ENCODE measurements around the gene EMC8. TPM values are rescaled to one million over a fixed set of nuclear protein-coding genes. Genes with fewer than 3 reads are reported as not detected.

EMC8 gene
- total RNA-seq, 1 experiment from 2014 or later = 73.0 TPM

- Histone ChIP-seq H3K9me2 (ENCODE audit: insufficient read depth) (no peaks in the 10 kb centered on the region), H3K4me3 (replicated peaks in 1 of 2; ENCODE audit: low read depth in 1 of 2, low read length in 2 of 2) (no peak overlapping the region), H4K20me1 (ENCODE audit: insufficient read depth) (no peaks in the 10 kb centered on the region), H3K27ac (ENCODE audit: low read depth, low read length) (no peak overlapping the region), H3K4me1 (ENCODE audit: control insufficient read depth in 1 of 2, insufficient read depth in 2 of 2, low read length in 2 of 2) (no peaks in the 10 kb centered on the region), H3K9me3 (ENCODE audit: control insufficient read depth in 1 of 2, insufficient read depth in 1 of 2, low read depth in 1 of 2, low read length in 2 of 2) (no peaks in the 10 kb centered on the region), H3K9ac (ENCODE audit: low read length) (no peak overlapping the region), H3K4me2 (ENCODE audit: low read length) (no peak overlapping the region), H2AFZ (ENCODE audit: low read depth, low read length, poor library complexity, severe bottlenecking) (no peak overlapping the region), H3K79me2 (ENCODE audit: insufficient read depth, low read length) (no peaks in the 10 kb centered on the region), H3K36me3 (ENCODE audit: control insufficient read depth in 1 of 2, insufficient read depth in 2 of 2, low read length in 2 of 2) (no peaks in the 10 kb centered on the region), H3K27me3 (ENCODE audit: insufficient read depth, low read length) (peaks cover 7% of the 10 kb centered on the region; the same call in 1 of the 2 replicates)
- TF ChIP-seq, protein P1, sequence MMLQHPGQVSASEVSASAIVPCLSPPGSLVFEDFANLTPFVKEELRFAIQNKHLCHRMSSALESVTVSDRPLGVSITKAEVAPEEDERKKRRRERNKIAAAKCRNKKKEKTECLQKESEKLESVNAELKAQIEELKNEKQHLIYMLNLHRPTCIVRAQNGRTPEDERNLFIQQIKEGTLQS (IDR thresholded peaks at IDR 0.05) = no peak
- TF ChIP-seq MAX (IDR thresholded peaks at IDR 0.05) (no peak), SIN3A (IDR thresholded peaks at IDR 0.05; ENCODE audit: low read depth) (no peak), YY1 (IDR thresholded peaks at IDR 0.05; ENCODE audit: extremely low read depth, insufficient replicate concordance, low read depth, low read length) (no peak), JUND (IDR thresholded peaks at IDR 0.05) (no peak), ZFX (IDR thresholded peaks at IDR 0.05) (no peak), CEBPB (IDR thresholded peaks at IDR 0.05; ENCODE audit: low read depth) (no peak), TCF7L2 (IDR thresholded peaks at IDR 0.05; ENCODE audit: borderline replicate concordance, extremely low read depth, insufficient read depth, insufficient read length) (no peak), RAD21 (IDR thresholded peaks at IDR 0.05; ENCODE audit: low read depth) (no peak), ELF1 (IDR thresholded peaks at IDR 0.05; ENCODE audit: borderline replicate concordance, low read depth) (no peak), FOSL1 (IDR thresholded peaks at IDR 0.05; ENCODE audit: low read depth) (no peak), POLR2A (IDR thresholded peaks at IDR 0.05; ENCODE audit: borderline replicate concordance, extremely low read depth, insufficient read depth, insufficient read length) (no peak), ZNF274 (IDR thresholded peaks at IDR 0.05; ENCODE audit: low read depth, low read length) (no peak)
- TF ChIP-seq, protein P2, sequence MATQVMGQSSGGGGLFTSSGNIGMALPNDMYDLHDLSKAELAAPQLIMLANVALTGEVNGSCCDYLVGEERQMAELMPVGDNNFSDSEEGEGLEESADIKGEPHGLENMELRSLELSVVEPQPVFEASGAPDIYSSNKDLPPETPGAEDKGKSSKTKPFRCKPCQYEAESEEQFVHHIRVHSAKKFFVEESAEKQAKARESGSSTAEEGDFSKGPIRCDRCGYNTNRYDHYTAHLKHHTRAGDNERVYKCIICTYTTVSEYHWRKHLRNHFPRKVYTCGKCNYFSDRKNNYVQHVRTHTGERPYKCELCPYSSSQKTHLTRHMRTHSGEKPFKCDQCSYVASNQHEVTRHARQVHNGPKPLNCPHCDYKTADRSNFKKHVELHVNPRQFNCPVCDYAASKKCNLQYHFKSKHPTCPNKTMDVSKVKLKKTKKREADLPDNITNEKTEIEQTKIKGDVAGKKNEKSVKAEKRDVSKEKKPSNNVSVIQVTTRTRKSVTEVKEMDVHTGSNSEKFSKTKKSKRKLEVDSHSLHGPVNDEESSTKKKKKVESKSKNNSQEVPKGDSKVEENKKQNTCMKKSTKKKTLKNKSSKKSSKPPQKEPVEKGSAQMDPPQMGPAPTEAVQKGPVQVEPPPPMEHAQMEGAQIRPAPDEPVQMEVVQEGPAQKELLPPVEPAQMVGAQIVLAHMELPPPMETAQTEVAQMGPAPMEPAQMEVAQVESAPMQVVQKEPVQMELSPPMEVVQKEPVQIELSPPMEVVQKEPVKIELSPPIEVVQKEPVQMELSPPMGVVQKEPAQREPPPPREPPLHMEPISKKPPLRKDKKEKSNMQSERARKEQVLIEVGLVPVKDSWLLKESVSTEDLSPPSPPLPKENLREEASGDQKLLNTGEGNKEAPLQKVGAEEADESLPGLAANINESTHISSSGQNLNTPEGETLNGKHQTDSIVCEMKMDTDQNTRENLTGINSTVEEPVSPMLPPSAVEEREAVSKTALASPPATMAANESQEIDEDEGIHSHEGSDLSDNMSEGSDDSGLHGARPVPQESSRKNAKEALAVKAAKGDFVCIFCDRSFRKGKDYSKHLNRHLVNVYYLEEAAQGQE (IDR thresholded peaks at IDR 0.05; ENCODE audit: low read depth) = no peak
- TF ChIP-seq, protein P3, sequence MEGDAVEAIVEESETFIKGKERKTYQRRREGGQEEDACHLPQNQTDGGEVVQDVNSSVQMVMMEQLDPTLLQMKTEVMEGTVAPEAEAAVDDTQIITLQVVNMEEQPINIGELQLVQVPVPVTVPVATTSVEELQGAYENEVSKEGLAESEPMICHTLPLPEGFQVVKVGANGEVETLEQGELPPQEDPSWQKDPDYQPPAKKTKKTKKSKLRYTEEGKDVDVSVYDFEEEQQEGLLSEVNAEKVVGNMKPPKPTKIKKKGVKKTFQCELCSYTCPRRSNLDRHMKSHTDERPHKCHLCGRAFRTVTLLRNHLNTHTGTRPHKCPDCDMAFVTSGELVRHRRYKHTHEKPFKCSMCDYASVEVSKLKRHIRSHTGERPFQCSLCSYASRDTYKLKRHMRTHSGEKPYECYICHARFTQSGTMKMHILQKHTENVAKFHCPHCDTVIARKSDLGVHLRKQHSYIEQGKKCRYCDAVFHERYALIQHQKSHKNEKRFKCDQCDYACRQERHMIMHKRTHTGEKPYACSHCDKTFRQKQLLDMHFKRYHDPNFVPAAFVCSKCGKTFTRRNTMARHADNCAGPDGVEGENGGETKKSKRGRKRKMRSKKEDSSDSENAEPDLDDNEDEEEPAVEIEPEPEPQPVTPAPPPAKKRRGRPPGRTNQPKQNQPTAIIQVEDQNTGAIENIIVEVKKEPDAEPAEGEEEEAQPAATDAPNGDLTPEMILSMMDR (IDR thresholded peaks at IDR 0.05 in 2 of 3, conservative IDR thresholded peaks at IDR 0.05 in 1 of 3; ENCODE audit: borderline replicate concordance in 1 of 3, insufficient read depth in 1 of 3, low read depth in 2 of 3, low read length in 2 of 3) = no peak
- ChIA-PET RAD21 (ENCODE audit: low non-redundant PET in 1 of 2, low total read pairs in 2 of 2, uncharacterized antibody in 2 of 2, unreplicated experiment in 2 of 2) (interaction anchor here in 1 of 2 experiments (0.6 kb wide), 1 partner anchor 139 kb away, joined by 3 read pairs; no protein-coding TSS in a partner anchor), POLR2A (no interaction called here), CTCF (no interaction called here)
- DNase-seq (ENCODE audit: low read depth, low spot score) (no peak), ATAC-seq (no peak)
- intact Hi-C loops (cut with micrococcal nuclease) = no loop called here
- BruUV-seq (replicated peaks) = no TSS peak
Measured at GRCh38 chr16:85842848-85843247, 43.5 kb upstream of the EMC8 start.
